ENCODE measurements around the gene PRKCH.

GRCh38 chr14:61341275-61342206 lies 20.2 kb downstream of the PRKCH start:
- TF ChIP-seq CTCF (IDR thresholded peaks at IDR 0.05; ENCODE audit: insufficient read depth, low read length, poor library complexity, severe bottlenecking) = no peak
- TF ChIP-seq EZH2phosphoT487 (conservative IDR thresholded peaks at IDR 0.05; ENCODE audit: low read length) = no peak

Data from SU-DHL-6 (cell line).